ENCODE measurements around the gene B4GALT5. TPM values are rescaled to one million over a fixed set of nuclear protein-coding genes. Genes with fewer than 3 reads are reported as not detected.
A peak's percentile ranks its signal among the peaks of the same experiment; 100 is the strongest.

B4GALT5 gene
- polyA plus RNA-seq, 1 experiment, result 26.7 TPM

DNA sequence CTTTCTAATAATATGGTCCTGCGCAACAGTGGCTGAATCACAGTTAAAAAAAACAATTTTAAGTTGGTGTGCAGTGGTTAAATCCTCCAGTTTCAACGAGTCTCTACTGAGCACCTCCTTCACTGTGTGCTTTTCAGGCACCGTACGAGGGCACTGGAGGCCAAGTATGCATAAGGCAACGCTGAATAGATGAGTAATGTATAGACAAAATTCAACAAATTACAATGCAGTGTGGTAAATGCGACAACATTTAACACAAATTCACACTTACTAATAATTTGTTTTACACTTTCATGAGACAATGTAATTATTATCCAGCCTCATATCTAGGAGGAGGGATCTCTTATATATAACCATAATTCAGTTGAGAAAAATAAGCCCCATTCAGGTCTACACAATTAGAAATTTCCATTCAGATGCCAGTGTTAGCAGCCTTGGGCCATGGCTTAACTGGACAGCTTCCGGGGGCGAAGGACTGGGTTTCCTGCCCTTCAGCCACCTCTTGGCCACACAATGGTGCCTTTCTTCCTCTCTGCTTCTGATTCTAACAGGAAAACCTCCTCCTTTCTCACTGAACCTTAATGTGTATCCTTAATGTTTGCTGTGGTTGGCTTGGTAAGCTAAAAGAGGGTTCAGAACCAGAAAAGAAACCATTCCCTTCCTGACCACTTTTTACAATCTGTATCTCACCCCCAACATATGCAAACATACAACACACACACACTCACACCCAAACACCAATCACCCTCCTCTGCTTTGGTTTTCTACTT lies 51.9 kb downstream of the B4GALT5 start:
- CTCF ChIA-PET, result interaction anchor here (1.2 kb wide), 1 partner anchor 10 kb away, joined by 3 read pairs; no protein-coding TSS in a partner anchor
- TF ChIP-seq, protein P1, sequence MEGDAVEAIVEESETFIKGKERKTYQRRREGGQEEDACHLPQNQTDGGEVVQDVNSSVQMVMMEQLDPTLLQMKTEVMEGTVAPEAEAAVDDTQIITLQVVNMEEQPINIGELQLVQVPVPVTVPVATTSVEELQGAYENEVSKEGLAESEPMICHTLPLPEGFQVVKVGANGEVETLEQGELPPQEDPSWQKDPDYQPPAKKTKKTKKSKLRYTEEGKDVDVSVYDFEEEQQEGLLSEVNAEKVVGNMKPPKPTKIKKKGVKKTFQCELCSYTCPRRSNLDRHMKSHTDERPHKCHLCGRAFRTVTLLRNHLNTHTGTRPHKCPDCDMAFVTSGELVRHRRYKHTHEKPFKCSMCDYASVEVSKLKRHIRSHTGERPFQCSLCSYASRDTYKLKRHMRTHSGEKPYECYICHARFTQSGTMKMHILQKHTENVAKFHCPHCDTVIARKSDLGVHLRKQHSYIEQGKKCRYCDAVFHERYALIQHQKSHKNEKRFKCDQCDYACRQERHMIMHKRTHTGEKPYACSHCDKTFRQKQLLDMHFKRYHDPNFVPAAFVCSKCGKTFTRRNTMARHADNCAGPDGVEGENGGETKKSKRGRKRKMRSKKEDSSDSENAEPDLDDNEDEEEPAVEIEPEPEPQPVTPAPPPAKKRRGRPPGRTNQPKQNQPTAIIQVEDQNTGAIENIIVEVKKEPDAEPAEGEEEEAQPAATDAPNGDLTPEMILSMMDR (IDR thresholded peaks at IDR 0.05; ENCODE audit: insufficient read depth, low read depth, low read length), result no peak
- POLR2A ChIA-PET, result no interaction called here
- DNase-seq (ENCODE audit: low read depth), result no peak
- H3K27me3 ChIP-seq (ENCODE audit: control insufficient read depth, insufficient read depth, low read length), result no peaks in the 10 kb centered on the region
- H3K4me3 ChIP-seq (ENCODE audit: low read depth, low read length), result no peak overlapping the region
- H3K36me3 ChIP-seq (ENCODE audit: control insufficient read depth, insufficient read depth, low read length), result no peaks in the 10 kb centered on the region

DNA sequence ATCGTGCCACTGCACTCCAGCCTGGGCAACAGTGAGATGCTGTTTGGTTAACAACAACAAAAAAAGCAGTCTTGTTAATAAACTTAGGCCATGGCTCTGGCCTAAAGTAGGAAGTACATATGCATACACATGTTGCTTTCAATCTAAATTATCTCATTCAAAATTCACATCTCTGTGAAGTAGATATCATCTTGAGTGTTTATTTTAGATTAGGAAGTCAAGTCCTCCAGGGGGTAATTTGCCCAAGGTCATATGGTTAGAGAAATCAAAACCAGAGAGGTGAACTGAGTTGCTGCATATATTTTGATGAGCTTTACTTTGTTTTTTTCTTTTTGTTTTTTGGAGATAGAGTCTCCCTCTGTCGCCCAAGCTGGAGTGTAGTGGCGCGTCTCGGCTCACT lies 52.8 kb downstream of the B4GALT5 start:
- POLR2A ChIA-PET, result no interaction called here
- TF ChIP-seq, protein P1 (IDR thresholded peaks at IDR 0.05; ENCODE audit: insufficient read depth, low read depth, low read length), result no peak
- no peak for DNase-seq (ENCODE audit: low read depth)
- no peaks in the 10 kb centered on the region for H3K27me3 ChIP-seq (ENCODE audit: control insufficient read depth, insufficient read depth, low read length)
- no peak overlapping the region for H3K4me3 ChIP-seq (ENCODE audit: low read depth, low read length)
- CTCF ChIA-PET, result interaction anchor here (1.1 kb wide), 1 partner anchor 15 kb away, joined by 3 read pairs; no protein-coding TSS in a partner anchor
- no peaks in the 10 kb centered on the region for H3K36me3 ChIP-seq (ENCODE audit: control insufficient read depth, insufficient read depth, low read length)

DNA sequence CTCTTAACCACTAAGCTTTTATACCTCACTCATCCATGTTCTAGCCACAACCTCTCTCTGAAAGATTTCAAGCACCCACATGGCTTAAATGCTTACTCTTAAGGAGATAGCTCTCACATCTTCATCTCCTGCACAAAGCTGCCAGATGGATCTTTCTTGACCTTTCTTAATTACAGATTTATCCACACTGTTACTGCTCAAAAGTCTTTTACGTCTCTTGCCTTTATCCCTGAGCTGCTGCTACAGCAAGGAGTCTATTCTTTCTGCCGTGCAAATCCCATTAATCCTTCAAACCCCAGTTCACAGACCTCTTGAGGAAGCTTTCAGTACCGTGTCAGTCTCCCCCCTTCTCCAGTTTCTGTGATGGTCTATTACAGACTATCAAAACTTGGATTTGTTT lies 54.6 kb downstream of the B4GALT5 start:
- Histone ChIP-seq H3K4me3 (ENCODE audit: low read depth, low read length) (no peak overlapping the region), H3K36me3 (ENCODE audit: control insufficient read depth, insufficient read depth, low read length) (peaks cover 4% of the 10 kb centered on the region), H3K27me3 (ENCODE audit: control insufficient read depth, insufficient read depth, low read length) (no peaks in the 10 kb centered on the region)
- no peak for DNase-seq (ENCODE audit: low read depth)
- ChIA-PET POLR2A (no interaction called here), CTCF (interaction anchor here (2.0 kb wide), 1 partner anchor 9 kb away, joined by 7 read pairs; no protein-coding TSS in a partner anchor)
- TF ChIP-seq, protein P1 (IDR thresholded peaks at IDR 0.05; ENCODE audit: insufficient read depth, low read depth, low read length), result no peak

DNA sequence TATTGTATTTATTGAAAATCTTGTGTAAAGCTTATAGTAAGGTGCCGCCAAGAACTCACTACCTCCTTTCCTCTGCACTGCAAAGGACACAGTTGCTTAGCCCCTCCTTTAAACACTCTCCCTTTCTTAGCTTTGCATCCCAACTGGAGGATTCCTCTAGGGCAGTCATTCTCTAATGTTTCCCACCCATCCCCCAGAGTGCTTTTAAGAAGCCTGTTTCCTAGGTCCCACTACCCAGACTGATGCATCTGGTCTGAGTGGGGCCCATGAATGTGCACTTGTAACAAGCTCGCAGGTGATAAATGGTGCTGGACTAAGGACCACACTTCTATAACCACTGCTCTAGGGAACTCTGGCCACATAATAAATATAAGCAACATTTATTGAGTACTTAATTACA lies 55.2 kb downstream of the B4GALT5 start:
- POLR2A ChIA-PET, result no interaction called here
- Histone ChIP-seq H3K4me3 (ENCODE audit: low read depth, low read length) (no peak overlapping the region), H3K27me3 (ENCODE audit: control insufficient read depth, insufficient read depth, low read length) (no peaks in the 10 kb centered on the region), H3K36me3 (ENCODE audit: control insufficient read depth, insufficient read depth, low read length) (peaks cover 7% of the 10 kb centered on the region)
- TF ChIP-seq, protein P1 (IDR thresholded peaks at IDR 0.05; ENCODE audit: insufficient read depth, low read depth, low read length), result no peak
- CTCF ChIA-PET, result interaction anchor here (0.6 to 2.0 kb wide), 3 partner anchors 9 to 14 kb away, joined by 3 to 7 read pairs (median 4); no protein-coding TSS in a partner anchor
- no peak for DNase-seq (ENCODE audit: low read depth)

DNA sequence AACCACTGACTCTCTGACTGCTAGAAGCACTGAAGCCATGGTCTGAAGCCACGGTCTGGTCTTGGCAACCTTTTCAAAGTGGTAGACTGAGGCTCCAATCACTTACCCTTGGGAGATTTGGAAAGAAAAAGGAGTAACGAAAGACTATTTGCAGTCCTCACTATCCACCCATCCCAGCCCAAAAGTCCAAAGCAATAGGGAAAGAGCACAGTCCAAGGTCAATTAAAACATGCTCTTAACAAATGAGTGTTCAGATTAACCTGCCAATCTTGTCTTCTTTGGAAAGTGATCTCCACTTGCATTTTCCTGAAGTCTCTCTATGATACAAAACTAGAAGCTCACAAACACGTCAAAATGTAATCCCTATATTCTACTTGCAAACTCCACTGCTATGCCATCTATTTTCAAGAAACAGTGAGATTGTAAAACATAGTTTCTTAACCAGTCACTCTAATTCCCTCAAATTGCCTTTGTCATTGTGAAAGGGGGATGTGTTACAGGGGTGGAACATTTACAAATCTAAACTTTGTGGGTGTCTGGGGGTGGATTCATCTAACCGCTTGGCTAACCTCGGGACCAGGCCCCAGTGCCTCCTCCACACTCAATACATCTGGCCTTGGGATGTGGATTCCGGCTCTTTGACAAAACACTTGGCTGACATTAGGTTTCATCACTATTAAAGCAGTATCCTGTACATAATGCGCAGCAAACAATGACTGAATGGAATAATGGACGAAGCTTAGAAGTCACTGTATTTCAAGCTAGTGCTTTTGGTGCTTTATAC lies 56.4 kb downstream of the B4GALT5 start:
- peak; percentile 7 for DNase-seq (ENCODE audit: low read depth)
- ChIA-PET POLR2A (interaction anchor here (0.5 kb wide), 1 partner anchor 10 kb away, joined by 3 read pairs; no protein-coding TSS in a partner anchor), CTCF (no interaction called here)
- TF ChIP-seq, protein P1 (IDR thresholded peaks at IDR 0.05; ENCODE audit: insufficient read depth, low read depth, low read length), result no peak
- Histone ChIP-seq H3K27me3 (ENCODE audit: control insufficient read depth, insufficient read depth, low read length) (no peaks in the 10 kb centered on the region), H3K4me3 (ENCODE audit: low read depth, low read length) (no peak overlapping the region), H3K36me3 (ENCODE audit: control insufficient read depth, insufficient read depth, low read length) (peaks cover 11% of the 10 kb centered on the region)

Data from BJ (cell line).